HG03064 (cell line): ENCODE results near the gene ABTB2.

Source experiments
- ATAC-seq: cut with Tn5 transposase; IDR thresholded peaks from one replicate; pipeline ENCODE4 v1.9.1; 2021; ENCODE audit warnings: low read depth; ENCODE audit not compliant: unreplicated experiment

ABTB2 gene

DNA sequence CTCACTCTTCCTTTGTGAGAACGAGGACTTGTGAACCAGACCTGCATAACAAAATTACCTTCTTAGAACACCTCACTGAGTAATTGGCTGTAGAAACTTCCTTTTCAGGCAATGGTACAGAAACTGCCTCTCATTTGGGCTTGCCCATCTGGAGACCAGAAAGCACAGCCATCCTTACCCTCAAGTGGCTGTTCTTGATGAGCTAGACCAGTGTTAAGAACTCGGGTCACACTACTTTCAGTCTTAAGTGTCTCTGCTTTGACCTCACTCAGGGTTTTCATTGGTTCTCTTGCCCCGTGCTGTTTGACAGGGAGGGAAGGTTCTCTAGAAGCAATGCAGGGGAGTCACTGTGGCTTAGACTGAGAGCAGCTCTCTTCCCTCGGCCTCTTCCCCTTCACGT is 223.0 kb downstream of the ABTB2 start:
- no peak for ATAC-seq

GRCh38 chr11:34132261-34132965 is 225.4 kb downstream of the ABTB2 start:
- ATAC-seq = no peak

GRCh38 chr11:34128824-34129223 is 229.0 kb downstream of the ABTB2 start:
- ATAC-seq = no peak

- ATAC-seq = no peak
Observed at GRCh38 chr11:34126959-34127848, 230.6 kb downstream of the ABTB2 start.

GRCh38 chr11:34124885-34125668 is 232.7 kb downstream of the ABTB2 start:
- ATAC-seq = no peak

GRCh38 chr11:34120651-34121050 is 237.2 kb downstream of the ABTB2 start:
- ATAC-seq = no peak

DNA sequence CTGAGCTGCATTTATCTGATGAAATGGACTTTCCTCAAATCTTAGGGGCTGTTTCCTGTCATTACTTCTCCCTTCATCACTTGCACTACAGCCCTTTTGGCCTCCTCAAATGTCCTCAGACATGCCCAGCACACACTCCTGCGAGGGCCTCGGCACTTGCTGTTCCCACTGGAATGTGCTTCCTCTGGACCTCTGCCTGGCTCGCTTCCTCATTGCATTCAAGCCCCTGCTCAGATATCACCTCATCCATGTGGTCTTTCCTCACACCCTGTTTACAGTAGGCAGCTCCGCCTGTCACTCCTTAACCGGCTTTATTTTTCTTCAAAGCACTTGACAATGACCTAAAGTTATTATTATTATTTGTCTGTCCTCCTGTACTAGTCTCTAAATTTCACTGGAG is 243.3 kb downstream of the ABTB2 start:
- no peak for ATAC-seq

- no peak for ATAC-seq
Observed at GRCh38 chr11:34114014-34114413, 243.8 kb downstream of the ABTB2 start.

DNA sequence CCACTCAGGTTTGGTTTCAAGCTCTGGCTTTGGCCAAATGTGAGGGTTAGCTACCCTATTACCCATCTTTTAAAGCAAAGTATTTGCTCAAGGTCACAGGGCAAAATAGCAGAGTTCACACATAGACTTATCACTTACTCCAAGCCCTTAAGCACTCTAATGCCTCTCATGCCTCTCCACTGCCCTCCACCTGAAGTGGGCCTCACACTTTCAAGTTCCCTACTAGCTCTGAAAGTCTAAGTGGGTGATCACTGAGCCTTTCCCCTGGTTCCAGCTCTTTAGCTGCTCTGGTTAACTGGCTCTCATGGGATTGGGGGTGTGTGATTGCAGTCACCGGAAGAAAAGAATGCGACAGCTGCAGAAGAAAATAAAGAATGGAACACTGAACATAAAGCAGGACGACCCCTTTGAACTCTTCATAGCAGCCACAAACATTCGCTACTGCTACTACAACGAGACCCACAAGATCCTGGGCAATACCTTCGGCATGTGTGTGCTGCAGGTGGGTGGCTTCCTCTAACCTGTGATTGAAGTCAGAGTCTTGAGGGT is 246.0 kb downstream of the ABTB2 start:
- no peak for ATAC-seq

DNA sequence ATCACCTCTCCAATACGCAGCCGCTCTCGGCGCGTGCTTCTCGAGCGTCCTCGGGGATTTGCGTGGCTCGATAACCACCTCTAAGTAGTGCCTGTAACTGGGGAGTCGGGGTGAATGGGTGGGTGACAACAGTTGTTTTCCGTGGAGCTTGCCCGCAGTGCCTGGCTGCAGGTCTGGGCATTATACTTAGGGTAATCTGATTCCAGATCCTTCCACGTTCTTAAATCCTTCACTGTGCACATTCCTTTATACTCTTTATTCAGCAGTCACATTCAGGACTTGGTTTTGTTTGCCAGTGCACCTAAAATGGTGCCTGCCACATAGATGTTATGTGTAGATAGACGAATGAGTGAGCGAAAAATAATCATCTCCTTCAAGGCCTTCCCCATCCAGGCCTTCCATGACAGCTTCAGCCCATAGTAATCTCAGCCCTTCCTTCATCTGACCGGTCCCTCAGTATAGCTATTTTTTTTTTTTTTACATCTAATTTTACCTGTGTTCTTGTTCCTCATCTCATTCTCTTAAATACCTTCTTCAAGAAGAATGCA is 251.8 kb downstream of the ABTB2 start:
- peak; percentile 3 for ATAC-seq

GRCh38 chr11:34105079-34105956 is 252.5 kb downstream of the ABTB2 start, which contains the start of gene NAT10:
NAT10 (plus strand) TSS chr11:34105629; CDS start chr11:34108226, 2,597 bp downstream.
- ATAC-seq = peak; percentile 88

- no peak for ATAC-seq
Observed at GRCh38 chr11:34104680-34105078, 253.1 kb downstream of the ABTB2 start.
